HUES48 (cell line): ENCODE measurements around the gene EIPR1.
"Not testable (repeated sequence)": the region's sequence is repeated elsewhere in the genome, so short reads cannot be mapped to it uniquely, and the experiment has no call there.

Experiments
- H3K27ac ChIP-seq: one replicate; pipeline ENCODE4 v1.7.0; 2013; ENCODE audit warnings: low read depth, low read length, inconsistent platforms
- H3K27me3 ChIP-seq: 2 replicates; pipeline ENCODE4 v1.6.1; 2013; ENCODE audit warnings: mild to moderate bottlenecking, low read length; ENCODE audit not compliant: control insufficient read depth, insufficient read depth
- H3K36me3 ChIP-seq: 2 replicates; pipeline ENCODE4 v1.6.1; 2013; ENCODE audit warnings: low read length; ENCODE audit not compliant: control insufficient read depth, insufficient read depth
- H3K4me1 ChIP-seq: 2 replicates; pipeline ENCODE4 v1.6.1; 2013; ENCODE audit warnings: mild to moderate bottlenecking, low read length; ENCODE audit not compliant: control insufficient read depth, insufficient read depth
- H3K4me3 ChIP-seq: 2 replicates; pipeline ENCODE4 v1.5.1; 2013; ENCODE audit warnings: mild to moderate bottlenecking, low read depth, low read length
- H3K9ac ChIP-seq: 2 replicates; pipeline ENCODE4 v1.6.1; 2013; ENCODE audit warnings: mild to moderate bottlenecking, low read depth, low read length, moderate library complexity
- H3K9me3 ChIP-seq: 2 replicates; pipeline ENCODE4 v1.6.1; 2013; ENCODE audit warnings: low read length; ENCODE audit not compliant: control insufficient read depth, insufficient read depth

Gene EIPR1

DNA sequence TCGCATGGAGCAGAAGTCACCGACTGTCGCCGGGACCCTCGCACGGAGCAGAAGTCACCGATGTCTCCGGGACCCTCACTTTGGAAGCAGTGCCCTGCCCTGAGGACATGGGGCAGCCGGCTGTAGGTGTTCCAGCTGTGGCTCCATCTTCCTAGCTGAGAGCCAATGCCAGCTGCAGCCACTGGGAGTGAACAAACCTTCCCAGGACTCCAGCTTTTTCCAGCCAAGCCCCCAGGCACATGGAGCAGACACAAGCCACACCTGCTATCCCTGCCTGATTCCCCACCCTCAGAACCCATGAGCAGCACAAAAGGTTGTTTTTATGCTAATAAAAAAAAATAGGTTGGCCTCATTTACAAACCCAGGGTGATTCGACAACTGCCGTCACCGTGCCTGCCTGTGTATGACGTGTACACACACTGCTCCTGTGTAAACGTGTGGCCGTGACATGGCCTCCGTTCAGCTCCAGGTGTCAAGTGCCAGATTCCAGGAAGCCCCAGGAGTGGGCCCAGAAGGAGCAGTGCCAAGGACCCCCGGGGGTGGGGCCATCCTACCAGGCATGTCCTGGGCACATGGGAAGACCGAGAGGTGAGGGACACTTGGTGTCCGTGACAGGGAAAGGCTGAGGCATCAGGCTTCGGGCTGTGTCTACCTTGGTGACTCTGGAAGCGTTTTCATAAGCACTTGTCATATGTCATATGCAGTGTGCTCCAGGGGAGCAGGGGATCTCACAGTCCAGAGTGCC, 91.5 kb downstream of the EIPR1 start:
- H3K27ac ChIP-seq: no peak overlapping the region

DNA sequence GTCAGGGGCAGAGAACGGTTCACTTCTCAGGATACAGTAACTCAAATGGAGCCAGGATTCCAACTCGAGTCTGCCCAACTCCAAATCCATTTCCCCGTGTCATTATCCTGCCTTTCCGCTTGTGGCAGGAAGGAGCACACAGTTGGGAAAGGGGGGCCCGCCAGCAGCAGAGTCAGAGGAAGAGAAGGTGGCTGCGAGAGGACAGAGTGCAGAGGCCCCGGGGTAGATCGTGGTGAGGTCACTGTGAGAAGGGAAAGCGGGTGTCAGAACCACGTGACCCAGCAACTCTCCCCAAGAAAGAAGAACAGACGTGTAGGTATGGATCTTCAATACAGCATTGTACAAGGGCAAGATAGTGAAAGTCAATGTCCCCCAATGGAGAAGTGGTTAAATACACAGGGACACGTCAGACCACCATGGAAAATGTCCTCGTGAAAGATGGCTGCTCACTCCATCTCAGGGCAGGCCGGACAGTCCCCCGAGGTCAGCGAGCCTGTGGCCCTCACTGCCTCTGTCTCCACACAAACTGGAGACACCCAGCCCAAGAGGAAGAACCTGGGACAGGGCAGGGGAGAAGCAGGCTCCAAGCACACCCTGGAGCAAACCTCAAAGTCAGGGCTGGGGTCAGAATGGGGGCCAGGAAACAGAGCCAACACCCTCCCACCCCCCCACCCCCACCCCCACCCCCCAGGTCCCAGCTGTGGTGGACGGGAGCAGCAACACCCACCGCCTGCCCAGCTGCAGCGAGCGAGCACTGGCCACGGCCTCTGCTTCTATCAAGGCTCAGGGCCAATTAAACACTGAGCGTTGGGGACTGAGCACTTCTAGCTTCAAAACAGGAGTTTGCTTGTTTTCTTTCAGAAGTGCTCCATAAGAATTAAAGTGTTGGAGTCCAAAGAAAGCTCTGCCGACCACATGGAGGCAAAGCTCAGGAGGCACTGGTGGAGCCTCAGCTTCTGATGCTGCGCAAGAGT, 92.7 kb downstream of the EIPR1 start:
- H3K27me3 ChIP-seq: no peaks in the 10 kb centered on the region
- no peaks in the 10 kb centered on the region for H3K9me3 ChIP-seq
- H3K36me3 ChIP-seq: no peaks in the 10 kb centered on the region
- no peaks in the 10 kb centered on the region for H3K4me1 ChIP-seq
- no peak overlapping the region for H3K9ac ChIP-seq
- H3K27ac ChIP-seq: no peak overlapping the region
- H3K4me3 ChIP-seq: no peak overlapping the region

More for the DNA sequence above, 91.5 kb downstream of the EIPR1 start:
- H3K27me3 ChIP-seq: no peaks in the 10 kb centered on the region
- H3K9ac ChIP-seq: no peak overlapping the region
- no peak overlapping the region for H3K4me3 ChIP-seq
- H3K9me3 ChIP-seq: no peaks in the 10 kb centered on the region
- H3K36me3 ChIP-seq: no peaks in the 10 kb centered on the region
- H3K4me1 ChIP-seq: no peaks in the 10 kb centered on the region

- not testable (repeated sequence) for H3K9me3 ChIP-seq, H3K4me3 ChIP-seq, H3K27ac ChIP-seq, H3K9ac ChIP-seq, H3K4me1 ChIP-seq, H3K36me3 ChIP-seq, H3K27me3 ChIP-seq
Observed at GRCh38 chr2:3283876-3284656, 93.6 kb downstream of the EIPR1 start.

DNA sequence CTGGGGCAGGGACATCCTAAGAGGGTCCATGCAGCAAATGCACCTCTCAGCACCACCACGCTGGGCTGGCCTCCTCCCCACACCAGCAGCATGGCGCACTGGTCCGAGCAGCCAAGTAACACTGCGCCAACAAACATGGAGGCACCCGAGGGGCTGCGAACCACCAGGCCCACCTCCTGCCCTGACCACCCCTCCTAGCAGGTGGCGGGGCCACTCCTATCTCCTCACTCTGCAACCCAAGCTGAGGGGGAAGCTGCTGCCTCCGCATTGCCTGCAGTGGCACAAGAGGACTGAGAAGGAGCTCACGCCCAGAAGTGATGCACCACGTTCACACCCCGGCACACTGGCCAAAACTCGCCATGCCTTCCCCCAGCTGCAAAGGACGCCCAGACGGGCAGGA, 94.4 kb downstream of the EIPR1 start:
- Histone ChIP-seq H3K9ac (no peak overlapping the region), H3K27ac (no peak overlapping the region), H3K9me3 (no peaks in the 10 kb centered on the region), H3K27me3 (no peaks in the 10 kb centered on the region), H3K36me3 (no peaks in the 10 kb centered on the region), H3K4me1 (no peaks in the 10 kb centered on the region), H3K4me3 (no peak overlapping the region)

- 0 out of 2 replicates have a peak, but pooled peaks cover 1% of the 10 kb centered on the region for H3K4me1 ChIP-seq
- no peaks in the 10 kb centered on the region for H3K36me3 ChIP-seq
- H3K9ac ChIP-seq: no peak overlapping the region
- no peak overlapping the region for H3K4me3 ChIP-seq
- H3K27me3 ChIP-seq: no peaks in the 10 kb centered on the region
- no peak overlapping the region for H3K27ac ChIP-seq
- no peaks in the 10 kb centered on the region for H3K9me3 ChIP-seq
Observed at GRCh38 chr2:3282056-3282998, 95.3 kb downstream of the EIPR1 start.

DNA sequence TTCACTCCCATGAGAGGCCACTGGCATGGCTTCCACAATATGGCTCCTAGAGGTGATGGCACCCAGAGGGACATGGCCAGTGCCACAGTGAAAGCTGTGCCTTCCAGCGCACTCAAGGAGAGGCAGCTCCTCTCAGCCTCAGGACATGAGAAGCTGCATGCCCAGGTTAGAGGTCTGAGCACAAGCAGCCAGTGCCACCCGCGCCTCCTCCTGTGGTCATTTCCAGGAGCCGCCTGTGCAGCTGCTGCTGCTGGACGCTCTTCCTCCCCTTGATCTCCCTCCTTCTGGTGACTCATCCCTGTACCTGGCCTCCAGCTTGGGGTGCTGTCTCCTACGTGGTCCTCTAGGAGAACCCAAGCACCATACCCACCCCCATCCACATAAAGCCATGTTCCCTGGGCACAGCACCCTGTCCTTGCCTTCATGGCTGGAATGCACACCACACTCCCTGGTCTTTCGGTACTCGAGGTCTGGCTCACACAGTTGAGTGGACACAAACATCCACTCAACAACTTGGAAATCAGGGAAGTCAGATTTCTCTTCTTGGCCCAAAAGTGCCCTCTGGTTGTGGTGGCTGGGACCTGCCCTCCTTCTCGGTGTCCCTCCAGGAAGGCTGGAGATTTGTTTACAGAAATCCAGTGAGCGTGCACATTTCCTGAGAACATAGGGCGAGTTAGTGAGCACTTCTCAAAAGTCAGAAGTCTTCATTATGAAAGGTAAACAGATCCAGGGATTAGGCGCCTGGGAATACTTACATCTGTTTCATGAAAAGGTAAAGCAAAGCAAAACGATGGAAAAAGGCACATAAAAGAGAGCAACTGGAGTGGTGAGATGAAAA, 96.7 kb downstream of the EIPR1 start:
- no peaks in the 10 kb centered on the region for H3K36me3 ChIP-seq
- no peak overlapping the region for H3K9ac ChIP-seq
- no peak overlapping the region for H3K27ac ChIP-seq
- no peaks in the 10 kb centered on the region for H3K27me3 ChIP-seq
- no peak overlapping the region for H3K4me3 ChIP-seq
- H3K4me1 ChIP-seq: 0 out of 2 replicates have a peak, but pooled peaks cover 4% of the 10 kb centered on the region
- H3K9me3 ChIP-seq: no peaks in the 10 kb centered on the region

- Histone ChIP-seq H3K27me3 (no peaks in the 10 kb centered on the region), H3K4me1 (0 out of 2 replicates have a peak, but pooled peaks cover 4% of the 10 kb centered on the region), H3K27ac (no peak overlapping the region)
Observed at GRCh38 chr2:3280197-3280596, 97.4 kb downstream of the EIPR1 start.

DNA sequence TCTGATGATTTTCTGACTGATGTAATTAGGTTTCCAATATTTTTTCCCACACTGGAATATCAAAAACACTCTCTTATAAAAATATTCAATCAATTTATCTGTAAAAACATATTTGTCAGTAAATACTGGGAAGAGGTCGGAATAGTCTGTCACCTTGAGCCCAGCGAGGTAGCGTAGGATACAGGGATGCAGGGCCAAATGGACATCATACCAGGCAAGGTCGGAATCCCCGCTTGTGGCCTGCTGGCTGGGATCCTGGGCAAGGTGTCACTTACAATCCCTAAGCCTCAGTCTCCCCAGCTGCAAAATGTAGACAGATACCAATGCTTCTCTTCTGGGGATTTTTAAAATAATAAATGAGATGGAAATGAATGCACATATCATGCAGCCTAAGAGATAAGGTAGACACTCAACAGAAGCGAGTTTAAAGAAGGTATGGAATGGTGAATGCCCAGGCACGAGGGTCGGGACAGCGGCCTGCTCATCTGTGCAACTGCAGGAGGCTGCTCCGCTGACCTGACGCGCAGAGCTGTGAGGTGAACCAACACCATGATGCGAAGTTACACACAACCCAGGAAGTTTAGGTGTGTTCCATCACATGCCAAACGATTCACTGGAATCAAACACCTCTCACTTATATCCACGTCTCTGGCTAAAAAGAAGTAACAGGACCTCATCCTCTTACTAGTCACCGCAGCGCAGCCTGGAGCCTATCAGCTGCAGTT, 98.2 kb downstream of the EIPR1 start:
- Histone ChIP-seq H3K36me3 (no peaks in the 10 kb centered on the region), H3K27me3 (no peaks in the 10 kb centered on the region), H3K27ac (no peak overlapping the region), H3K4me3 (no peak overlapping the region), H3K9ac (no peak overlapping the region), H3K9me3 (no peaks in the 10 kb centered on the region), H3K4me1 (0 out of 2 replicates have a peak, but pooled peaks cover 4% of the 10 kb centered on the region)

More at GRCh38 chr2:3280197-3280596, 97.4 kb downstream of the EIPR1 start:
- Histone ChIP-seq H3K4me3 (no peak overlapping the region), H3K9me3 (no peaks in the 10 kb centered on the region), H3K36me3 (no peaks in the 10 kb centered on the region), H3K9ac (no peak overlapping the region)
